HCEC 1CT (cell line): ENCODE measurements around the gene CLDN2.

Experiments
- DNase-seq: peaks from one replicate; pipeline ENCODE4 v3.0.0-alpha.2; 2017

The CLDN2 gene

GRCh38 chrX:106927023-106927422, 6.8 kb downstream of the CLDN2 start:
- no peak for DNase-seq

GRCh38 chrX:106927700-106928099, 7.5 kb downstream of the CLDN2 start:
- no peak for DNase-seq

DNA sequence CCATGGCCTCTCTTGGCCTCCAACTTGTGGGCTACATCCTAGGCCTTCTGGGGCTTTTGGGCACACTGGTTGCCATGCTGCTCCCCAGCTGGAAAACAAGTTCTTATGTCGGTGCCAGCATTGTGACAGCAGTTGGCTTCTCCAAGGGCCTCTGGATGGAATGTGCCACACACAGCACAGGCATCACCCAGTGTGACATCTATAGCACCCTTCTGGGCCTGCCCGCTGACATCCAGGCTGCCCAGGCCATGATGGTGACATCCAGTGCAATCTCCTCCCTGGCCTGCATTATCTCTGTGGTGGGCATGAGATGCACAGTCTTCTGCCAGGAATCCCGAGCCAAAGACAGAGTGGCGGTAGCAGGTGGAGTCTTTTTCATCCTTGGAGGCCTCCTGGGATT, 8.0 kb downstream of the CLDN2 start:
- DNase-seq: no peak

- DNase-seq: no peak
Measured at GRCh38 chrX:106931831-106932491, 11.8 kb downstream of the CLDN2 start.

- DNase-seq: peak; percentile 57
Measured at GRCh38 chrX:106932492-106932923, 12.3 kb downstream of the CLDN2 start.

DNA sequence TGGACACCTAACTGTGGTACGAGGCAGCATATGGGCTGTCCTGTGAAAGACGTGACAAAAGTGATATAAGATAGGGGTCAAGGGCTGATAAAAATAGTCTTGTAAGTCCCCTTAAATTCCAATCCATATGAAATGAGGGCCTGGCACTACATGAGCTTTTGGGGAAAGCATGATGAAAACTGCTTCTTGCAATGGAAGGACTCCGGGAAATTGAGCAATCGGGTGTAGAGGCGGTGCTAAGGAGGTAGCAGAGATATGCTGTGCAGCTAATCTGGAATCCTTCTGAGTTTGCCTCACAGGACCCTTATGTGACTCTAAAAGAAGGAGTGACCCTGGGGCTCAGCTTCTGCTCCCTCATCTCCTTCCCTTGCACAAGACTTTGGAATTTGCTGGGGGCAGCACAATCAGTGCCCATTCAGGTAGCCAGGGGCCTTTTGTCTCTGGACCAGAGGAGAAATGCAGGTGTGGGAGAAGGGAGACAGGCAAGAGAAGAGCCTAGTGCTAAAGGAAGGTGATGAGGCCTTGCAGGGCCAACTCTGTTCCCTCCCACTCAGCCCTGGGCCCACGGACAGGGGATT, 12.8 kb downstream of the CLDN2 start:
- DNase-seq: no peak

DNA sequence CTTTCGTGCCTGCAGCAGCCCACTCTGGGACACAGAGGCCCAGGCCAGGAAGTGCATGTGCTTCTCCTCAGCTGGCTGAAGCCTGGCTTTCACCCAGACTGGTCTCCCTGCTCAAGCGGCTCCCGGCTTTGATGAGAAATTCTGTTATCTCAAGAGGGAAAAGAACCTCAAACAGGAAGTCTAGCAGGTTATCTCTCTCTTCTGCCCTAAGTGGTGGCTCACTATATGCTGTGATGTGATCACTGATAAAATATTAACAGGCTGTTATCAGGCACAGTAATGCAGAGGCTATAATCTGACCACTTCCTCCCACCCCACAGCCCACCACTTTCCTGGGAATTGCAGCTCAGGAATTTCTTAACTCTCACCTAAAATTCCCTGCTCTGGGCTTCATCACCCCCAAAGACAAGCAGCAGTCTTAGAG, 13.3 kb downstream of the CLDN2 start:
- DNase-seq: no peak

DNA sequence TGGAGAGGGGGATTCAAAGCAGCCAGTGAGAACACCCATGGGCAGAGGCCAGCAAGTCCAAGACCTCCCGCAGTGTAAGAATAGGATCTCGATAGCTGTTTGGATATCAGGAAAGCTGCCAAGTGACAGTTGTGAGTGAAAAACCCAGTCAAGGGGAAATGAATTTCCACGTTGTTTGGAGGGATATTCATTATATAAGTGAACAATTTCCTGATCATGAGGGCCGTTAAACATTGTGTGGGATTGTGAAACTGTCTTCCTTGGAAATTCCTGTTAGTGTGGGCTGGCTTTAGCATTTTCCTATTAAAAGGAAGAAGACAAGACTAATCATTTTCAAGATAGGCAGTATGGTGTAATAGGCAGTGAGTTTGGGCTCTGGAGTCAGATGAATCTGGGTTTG, 15.0 kb downstream of the CLDN2 start:
- no peak for DNase-seq

DNA sequence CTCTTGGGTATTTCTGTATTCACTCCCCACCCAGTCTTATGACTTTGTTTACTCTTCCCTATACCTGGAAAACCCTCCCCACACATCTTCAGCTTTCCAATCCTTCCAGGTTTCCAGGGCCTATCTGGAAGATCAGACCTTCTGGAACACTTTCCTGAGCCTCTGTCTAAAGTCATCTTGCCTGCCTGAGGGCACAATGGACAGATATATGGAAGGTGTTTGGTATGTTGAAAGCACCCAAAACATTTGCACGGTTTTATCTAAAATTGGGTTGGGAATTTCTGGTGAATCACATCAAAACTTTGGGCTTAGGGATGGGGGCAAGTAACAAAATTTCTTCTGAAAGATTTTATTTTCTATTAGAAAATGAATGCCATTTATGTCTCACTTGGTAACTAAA, 16.0 kb downstream of the CLDN2 start:
- no peak for DNase-seq

GRCh38 chrX:106939566-106939965, 19.4 kb downstream of the CLDN2 start:
- no peak for DNase-seq

DNA sequence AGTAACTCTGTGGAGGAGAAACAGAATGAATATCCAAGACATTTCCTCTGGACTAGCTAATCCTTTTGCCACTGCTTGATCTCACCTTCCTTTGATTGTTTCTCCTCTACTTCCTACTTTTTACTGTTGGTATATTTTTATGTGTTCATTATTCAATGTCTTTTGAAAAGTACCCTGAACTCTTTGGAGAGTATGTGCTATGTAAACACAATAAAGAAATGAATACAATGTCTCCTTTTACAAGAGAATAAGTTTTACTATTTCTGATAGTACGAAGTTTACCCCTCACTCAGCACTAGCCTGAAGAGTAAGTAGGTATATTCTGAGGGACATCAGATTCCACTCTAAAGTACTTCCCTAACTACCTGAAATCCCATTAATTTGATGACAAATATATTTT, 19.9 kb downstream of the CLDN2 start:
- DNase-seq: no peak

GRCh38 chrX:106946464-106946863, 26.3 kb downstream of the CLDN2 start:
- DNase-seq: no peak

GRCh38 chrX:106948641-106949040, 28.4 kb downstream of the CLDN2 start:
- no peak for DNase-seq

GRCh38 chrX:106949366-106949765, 29.2 kb downstream of the CLDN2 start:
- DNase-seq: no peak

GRCh38 chrX:106950381-106950780, 30.2 kb downstream of the CLDN2 start:
- no peak for DNase-seq

- DNase-seq: no peak
Measured at GRCh38 chrX:106951230-106951629, 31.0 kb downstream of the CLDN2 start.

- no peak for DNase-seq
Measured at GRCh38 chrX:106952089-106952488, 31.9 kb downstream of the CLDN2 start.

DNA sequence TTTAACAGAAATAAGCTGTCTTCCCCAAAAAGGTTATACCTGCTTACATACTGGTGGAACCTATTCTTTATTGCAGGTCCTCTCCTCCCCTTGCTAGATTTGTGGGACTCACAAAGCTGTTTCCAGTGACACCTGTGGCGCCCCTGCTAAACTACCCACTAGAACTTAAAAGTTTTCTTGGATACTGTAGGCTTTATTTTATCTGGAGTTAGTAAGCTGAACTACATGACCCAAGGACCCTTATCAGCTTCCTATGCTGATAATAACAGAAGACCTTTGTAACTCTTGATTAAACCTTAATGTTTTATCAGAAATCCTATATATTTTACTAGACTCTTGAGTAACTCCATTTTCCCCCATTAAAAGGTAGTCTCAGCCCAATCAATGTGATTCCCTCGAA, 32.3 kb downstream of the CLDN2 start:
- no peak for DNase-seq

- DNase-seq: peak; percentile 6
Measured at GRCh38 chrX:106952988-106953387, 32.8 kb downstream of the CLDN2 start.

- no peak for DNase-seq
Measured at GRCh38 chrX:106954041-106954440, 33.8 kb downstream of the CLDN2 start.

GRCh38 chrX:106955004-106955772, 35.0 kb downstream of the CLDN2 start:
- peak; percentile 37 for DNase-seq

DNA sequence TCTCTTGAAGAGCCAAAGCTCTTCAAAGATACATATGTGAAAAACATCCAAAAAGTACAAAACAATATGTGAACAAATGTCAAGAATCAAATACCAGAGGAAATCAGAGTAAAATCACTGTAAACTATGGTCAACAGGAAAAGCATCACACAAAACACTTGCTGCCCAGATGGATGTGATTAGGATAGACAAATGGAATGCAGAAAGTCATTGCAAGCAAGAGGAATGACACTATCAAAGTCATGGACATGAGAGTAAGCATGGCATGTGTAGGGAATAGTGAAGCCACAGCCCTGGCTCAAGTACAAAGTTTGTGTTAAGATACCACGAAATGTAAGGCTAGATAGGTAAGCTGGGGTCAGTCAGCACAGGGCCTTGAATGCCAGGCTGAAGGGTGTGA, 37.7 kb downstream of the CLDN2 start:
- no peak for DNase-seq

DNA sequence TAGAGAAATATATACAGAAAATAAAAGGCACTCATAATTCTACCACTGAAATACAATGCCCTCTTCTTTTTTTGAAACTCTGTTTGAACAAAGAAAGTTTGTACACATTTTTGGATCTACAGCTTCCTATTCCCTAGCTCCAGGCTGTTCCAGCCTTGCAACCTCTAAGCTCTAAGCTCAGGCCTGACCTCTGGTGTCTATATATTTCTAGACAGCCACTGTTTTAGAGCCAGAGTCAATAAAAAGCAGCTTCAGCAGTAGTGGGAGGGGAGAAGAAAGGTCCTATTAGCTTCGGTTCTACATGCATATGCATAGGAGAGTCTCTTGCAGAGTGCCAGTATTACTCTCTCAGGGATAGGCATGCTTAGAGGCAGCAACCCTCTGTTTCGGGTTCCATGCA, 39.7 kb downstream of the CLDN2 start:
- DNase-seq: no peak

DNA sequence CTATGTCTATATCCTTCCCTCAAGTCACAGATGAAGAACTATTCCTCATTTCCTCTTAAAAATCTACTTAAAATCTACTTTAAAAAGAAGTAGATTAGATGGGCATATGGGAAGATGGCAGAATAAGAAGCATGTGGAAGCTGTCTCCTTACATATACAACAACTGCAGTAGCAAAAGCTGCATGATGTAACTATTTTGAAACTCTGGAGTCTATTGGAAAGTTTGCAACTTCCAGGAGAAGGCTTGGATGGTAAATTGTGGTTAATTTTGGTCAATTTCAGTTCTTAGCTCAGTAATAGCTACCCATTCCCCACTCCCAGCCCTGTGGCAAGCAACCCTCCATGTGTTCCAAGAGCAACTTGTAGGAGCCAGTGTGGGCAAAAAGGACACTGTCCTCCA, 42.9 kb downstream of the CLDN2 start:
- no peak for DNase-seq
